DOHH2 (cell line): Measurements from ENCODE around the gene GLT1D1.

ENCODE experiments used
- EZH2phosphoT487 ChIP-seq: fragments of 200-600 bp; sonication (generic); IDR thresholded peaks from 2 replicates; pipeline ENCODE4 v1.6.1; 2017; ENCODE audit warnings: borderline replicate concordance, mild to moderate bottlenecking, antibody characterized with exemption, low read length, moderate library complexity, mixed read lengths
- TF ChIP-seq, protein P1 (sequence below): fragments of 200-600 bp; sonication (generic); IDR thresholded peaks from one replicate; pipeline ENCODE4 v1.5.1; 2014; ENCODE audit warnings: antibody characterized with exemption, mild to moderate bottlenecking, low read depth, low read length; ENCODE audit not compliant: poor library complexity, severe bottlenecking

DNA sequence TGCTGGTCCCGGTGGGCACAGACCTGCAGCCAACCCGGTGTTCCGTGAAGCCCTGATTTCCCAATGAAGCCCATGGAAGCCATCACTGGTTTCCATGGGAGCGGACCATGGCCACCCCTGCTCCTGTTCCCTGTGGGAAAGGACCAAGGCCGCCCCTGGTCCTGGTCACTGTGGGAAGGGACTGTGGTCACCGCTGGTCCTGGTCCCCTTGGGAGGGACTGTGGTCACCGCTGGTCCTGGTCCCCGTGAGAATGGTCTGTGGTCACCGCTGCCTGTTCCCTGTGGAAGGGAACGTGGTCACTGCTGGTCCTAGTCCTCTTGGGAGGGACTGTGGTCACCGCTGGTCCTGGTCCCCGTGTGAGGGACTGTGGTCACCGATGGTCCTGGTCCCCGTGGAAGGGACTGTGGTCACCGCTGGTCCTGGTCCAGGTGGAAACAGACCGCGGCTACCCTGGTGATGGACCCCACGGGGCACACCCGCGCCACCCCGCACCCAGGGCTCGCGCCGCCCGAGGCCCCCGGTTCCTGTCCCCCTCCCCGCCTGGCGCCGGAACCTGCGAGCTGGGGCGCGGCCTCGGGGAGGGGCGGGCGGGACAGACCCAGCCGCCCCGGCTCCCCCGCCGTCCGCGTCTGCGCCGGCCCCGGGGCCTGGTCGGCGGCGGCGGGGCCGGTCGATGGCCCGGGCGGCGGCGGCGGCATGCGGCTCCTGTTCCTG, at the start of gene GLT1D1:
- TF ChIP-seq, protein P1, sequence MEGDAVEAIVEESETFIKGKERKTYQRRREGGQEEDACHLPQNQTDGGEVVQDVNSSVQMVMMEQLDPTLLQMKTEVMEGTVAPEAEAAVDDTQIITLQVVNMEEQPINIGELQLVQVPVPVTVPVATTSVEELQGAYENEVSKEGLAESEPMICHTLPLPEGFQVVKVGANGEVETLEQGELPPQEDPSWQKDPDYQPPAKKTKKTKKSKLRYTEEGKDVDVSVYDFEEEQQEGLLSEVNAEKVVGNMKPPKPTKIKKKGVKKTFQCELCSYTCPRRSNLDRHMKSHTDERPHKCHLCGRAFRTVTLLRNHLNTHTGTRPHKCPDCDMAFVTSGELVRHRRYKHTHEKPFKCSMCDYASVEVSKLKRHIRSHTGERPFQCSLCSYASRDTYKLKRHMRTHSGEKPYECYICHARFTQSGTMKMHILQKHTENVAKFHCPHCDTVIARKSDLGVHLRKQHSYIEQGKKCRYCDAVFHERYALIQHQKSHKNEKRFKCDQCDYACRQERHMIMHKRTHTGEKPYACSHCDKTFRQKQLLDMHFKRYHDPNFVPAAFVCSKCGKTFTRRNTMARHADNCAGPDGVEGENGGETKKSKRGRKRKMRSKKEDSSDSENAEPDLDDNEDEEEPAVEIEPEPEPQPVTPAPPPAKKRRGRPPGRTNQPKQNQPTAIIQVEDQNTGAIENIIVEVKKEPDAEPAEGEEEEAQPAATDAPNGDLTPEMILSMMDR, result no peak
- no peak for TF ChIP-seq EZH2phosphoT487
